AG20443 (cell line): ENCODE data around the gene LRFN5.
"Not testable (repeated sequence)": the region's sequence is repeated elsewhere in the genome, so short reads cannot be mapped to it uniquely, and the experiment has no call there.

Experiments used
- DNase-seq: peaks from one replicate; pipeline ENCODE4 v3.0.0; 2012; ENCODE audit warnings: low spot score, mixed read lengths

Gene LRFN5

GRCh38 chr14:41606532-41607303 is at the start of gene LRFN5:
TSS of gene LRFN5 (plus strand) at chr14:41606876.
- peak; percentile 69 for DNase-seq

- DNase-seq, result no peak
These were observed 48.2 kb upstream of the LRFN5 start for GRCh38 chr14:41558490-41558889.

DNA sequence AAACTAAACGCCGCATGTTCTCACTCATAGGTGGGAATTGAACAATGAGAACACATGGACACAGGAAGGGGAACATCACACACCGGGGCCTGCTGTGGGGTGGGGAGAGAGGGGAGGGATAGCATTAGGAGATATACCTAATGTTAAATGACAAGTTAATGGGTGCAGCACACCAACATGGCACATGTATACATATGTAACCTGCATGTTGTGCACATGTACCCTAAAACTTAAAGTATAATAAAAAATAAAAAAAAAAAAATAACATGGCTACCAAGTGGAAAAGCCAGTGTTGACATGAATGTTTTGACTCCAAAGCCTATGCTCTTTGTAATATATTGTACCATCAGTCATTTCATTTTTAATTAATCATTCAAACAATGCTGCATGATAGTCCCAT is 39.8 kb upstream of the LRFN5 start:
- DNase-seq, result not testable (repeated sequence)

GRCh38 chr14:41568979-41569378 is 37.7 kb upstream of the LRFN5 start:
- no peak for DNase-seq

- no peak for DNase-seq
These were observed 36.1 kb upstream of the LRFN5 start for GRCh38 chr14:41570415-41571155.

DNA sequence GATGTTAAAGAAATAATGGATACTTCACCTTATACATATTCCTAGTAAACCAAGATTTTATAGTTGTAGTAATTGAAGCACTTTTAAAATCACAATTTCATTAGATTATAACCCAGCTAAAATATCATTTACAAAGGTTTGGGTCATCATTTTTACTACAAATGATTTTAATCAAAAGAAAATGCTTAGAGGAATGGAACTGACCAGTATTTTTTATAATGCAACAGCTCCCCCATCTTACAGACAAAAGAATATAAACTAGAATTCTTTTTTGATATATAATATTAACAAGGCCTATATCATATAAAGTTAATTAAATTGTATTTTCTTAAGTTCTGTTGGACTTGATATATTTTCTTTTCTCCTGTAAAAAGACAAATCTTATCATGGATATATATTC is 20.4 kb upstream of the LRFN5 start:
- no peak for DNase-seq

DNA sequence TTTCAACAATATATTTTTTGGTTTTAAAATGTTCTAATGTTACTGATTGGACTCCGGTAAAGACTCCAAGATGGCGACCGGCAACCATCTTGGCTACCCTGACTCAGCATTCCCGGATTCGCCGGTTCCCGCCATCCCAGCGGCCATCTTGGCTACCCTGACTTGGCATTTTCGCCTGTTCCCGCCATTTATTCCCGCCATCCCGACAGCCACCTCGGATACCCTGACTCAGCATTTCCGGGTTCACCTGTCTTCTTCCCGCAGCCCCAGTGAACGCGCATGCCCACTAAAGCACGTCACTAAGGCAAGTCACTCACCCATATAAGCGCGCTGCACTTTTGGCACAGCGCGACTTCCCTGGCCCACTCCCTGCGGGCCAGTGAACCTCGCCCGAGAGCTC is 9.0 kb upstream of the LRFN5 start:
- no peak for DNase-seq

DNA sequence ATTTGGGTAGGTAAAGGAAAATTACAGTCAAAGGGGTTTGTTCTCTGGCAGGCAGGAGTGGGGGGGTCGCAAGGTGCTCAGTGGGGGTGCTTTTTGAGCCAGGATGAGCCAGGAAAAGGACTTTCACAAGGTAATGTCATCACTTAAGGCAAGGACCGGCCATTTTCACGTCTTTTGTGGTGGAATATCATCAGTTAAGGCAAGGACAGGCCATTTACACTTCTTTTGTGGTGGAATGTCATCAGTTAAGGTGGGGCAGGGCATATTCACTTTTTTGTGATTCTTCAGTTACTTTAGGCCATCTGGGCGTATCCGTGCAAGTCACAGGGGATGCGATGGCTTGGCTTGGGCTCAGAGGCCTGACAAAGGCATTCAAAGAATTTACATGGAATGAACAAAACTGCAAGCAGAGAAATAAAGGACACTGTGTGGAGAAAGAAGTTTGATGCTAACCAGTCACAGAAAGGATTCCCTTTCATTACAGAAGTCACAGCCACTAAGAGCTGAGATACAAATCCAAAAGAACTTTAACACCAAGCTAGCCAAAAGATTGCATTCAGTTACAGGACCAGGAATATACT is 6.8 kb upstream of the LRFN5 start:
- not testable (repeated sequence) for DNase-seq

- DNase-seq, result peak; percentile 66
These were observed 1.8 kb upstream of the LRFN5 start for GRCh38 chr14:41604721-41605531.

DNA sequence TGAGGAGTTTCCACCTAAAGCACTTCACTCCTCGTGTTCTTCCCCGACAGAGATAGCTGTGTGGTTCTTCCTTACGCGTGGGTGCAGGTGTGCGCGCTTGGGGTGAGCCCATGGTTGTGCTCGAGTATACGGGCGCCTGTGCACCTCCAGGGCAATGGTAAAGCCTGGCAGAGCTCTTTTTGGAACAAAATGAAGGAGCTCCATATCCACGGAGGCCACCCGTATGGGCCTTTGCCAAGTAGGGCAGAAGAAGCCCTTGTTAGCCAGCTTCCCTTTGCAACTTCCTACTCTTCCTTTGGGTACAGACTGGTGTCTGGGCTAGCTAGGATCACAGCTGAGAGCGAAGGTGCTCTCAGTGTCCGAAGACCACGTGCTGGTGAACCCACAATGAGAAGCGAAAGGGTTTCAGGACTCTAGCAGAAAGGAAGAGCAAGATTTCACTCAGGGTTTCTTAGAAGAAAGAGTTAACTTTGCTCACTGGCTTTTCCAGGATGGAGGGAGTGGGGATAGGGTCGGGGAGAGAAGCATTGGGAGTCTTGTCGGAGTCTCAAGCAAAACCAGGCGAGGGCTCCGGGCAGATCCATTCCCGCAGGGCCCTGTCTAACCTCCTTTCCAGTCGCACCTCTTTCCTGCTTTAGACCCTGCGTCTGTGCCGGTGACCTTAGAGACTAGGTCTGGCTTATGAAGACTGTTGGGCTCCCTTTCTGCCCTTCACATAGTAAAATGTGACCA is 960 bp upstream of the LRFN5 start:
- peak; percentile 20 for DNase-seq

DNA sequence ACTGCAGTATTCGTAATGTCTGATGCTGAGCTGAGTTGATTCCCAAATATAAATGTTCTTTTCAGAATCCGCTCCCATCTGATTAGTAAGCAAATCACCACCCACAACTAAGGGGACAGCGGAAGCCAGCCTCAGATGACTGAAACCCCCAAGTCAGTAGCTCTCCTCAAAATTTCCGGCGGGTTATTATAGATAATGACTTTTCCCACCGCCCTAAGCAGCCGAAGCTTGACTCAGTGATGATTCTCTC is 469 bp upstream of the LRFN5 start:
- no peak for DNase-seq

DNA sequence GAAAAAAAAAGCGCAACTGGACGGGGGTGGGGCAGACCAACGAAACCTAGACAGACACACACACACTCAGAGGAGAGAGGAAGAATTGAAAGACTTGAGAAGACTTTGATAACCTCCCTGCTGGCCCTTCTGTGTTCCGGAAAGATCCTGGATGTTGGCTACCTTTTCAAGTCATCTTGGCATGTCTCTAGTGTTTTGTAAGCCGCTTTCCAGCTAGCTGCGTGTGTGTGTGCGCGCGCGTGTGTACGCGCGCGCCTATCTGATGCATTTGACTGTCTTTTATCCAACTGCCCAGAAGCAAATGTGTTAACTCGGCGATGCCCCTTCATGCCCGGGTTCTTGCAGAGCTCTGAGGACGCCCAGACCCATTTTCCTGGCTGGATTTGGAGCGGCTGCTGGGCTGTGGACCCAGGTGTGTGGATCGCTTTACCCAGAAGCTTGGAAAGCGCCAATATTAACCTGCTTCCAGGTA is 664 bp downstream of the LRFN5 start:
- DNase-seq, result no peak

DNA sequence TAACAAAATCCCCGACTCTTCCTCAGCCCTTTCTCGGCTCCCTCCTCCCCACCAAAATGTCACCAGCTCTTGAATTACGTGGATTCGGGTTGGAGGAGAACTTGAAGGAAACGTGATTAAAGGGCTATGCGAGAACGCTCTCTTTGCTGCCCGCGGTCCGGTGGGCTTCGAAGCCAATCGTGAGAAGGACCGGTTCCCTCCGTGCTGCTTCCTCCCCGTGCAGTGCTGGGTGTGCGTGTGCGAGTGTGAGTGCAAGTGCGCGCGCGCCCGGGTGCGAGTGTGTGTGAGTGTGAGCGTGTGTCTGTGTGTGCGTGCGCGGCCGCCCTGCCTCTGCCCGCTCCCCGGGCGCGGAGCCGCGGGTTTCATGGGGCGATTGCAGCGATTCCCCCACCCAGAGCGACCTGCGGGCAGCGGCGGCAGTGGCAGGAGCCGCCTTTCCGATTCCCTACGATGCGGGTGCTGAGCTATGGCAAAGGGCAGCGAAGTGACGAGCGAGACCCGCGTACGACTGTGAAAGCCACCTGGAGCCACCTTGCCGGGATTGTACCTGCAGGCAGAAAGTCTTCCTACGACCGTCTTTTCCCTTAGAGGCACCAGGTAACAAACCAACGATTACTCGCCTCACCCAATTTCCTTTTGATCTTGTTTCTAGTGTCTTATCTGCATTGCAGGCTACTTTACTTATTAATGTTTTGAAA is 1.4 kb downstream of the LRFN5 start:
- DNase-seq, result peak; percentile 11

DNA sequence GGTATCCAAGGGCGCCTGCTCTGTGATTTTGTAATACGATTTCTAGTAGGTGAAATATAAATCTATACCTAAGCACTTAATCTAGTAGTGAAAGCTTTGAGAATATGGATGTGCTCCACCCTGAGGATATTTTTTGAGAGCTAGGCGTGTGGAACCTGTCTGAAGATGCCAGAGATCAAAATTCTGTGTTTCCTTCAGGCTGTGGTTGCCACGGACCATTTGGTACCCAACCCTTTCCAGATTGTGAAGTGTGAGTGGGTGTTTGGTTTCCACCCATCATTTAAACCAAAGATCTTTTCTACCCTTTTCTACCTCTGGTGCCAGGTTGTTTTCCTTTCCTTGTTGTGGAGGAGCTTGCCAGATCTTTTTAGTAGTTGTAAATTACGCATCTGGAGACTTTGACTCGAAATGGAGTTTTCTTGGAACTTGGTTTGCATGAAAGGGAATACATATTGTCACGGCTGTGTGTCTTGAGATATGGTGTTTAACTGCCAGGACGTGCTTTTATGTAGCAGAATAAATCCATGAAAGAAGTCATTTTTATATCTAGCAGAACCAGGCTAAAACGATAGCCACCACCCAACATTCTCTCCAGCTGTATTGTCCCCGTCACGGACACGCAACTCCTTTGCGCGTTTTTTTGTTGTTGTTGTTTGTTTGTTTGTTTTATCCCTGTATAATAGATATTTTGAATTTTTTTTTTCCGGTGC is 2.2 kb downstream of the LRFN5 start:
- no peak for DNase-seq

DNA sequence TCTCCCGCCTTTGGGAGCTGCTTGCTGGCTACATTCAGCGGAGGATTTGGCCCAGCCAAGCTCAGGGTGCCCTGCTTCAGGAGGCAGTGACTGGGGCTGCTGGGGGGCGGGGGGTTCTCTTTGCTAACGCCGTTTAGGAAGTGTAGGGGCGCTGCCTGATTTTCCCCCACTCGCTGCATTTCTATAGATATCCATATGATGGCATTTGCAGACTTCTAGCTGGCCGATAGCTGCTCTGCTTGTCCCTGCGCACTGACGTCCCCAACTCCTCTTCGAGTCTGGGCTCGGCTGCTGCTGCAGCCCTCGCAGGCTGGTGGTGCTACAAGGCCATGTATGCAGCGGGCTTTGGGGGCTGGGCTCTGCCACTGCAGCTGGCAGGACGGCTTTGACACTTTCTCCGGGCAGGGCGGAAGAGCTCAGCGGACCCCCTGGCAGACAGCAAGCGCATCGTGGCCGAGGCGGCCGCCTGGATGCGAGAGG is 3.1 kb downstream of the LRFN5 start:
- peak; percentile 45 for DNase-seq

DNA sequence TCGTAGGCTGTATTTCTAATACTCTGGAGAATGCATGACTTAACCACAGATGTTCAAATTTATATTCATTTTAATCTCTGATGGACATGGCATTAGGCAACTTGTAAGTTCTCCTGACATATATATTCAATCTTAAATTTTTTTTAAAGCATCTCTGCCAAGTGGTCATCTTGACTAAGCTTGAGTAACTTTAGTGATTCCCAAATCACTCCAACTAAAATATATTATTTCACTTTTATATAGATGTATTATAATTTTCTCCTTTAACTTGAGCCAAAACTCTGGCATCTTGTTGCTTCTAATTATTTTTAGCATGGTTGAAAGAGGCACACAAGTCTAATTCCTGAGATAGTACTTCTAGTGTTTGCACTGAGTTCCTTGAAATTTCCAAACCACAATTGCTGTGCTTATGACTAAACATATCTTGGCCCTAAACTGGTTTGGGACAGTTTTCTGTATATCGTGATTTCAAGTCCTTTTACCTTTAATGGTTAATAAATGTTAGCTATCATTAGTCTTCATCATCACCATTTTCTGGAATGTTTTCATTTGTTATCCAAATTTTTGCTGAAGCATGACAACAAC is 8.4 kb downstream of the LRFN5 start:
- DNase-seq, result no peak

DNA sequence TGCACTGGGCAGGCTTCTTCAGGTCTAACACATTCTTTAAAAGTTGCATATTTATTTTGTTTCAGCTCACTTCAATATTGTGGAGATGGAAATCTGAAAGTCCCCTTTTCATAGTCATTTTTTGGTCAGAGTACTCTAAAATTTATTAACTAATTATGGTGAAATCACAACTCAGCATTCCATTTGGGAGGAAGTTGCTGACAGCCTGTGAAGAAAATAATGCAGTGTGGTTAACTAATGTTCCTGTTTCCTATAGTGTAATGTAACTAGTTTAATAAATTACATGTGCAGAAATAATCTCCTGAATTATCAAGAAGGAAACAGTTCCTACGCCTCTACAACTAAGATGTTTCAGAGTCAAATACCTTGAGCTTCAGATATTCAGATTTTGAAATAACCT is 17.1 kb downstream of the LRFN5 start:
- no peak for DNase-seq

DNA sequence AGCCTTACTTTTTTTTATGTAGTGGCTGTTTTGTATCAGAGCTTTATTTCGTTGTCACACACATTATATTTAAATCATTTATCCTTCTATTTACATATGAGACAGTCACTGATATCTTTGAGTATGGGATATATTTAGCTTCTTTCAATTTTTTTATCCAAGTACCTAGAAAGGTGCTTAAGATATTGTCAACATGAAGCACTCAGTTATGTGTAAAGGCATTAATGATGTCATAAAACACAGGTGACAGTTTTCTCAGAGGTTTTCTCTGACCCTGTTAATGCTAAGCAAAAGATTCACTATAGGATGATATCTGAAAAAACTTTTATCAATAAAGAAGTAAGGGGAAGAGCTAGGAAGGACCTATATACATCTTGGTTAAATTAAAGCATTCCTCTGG is 23.2 kb downstream of the LRFN5 start:
- no peak for DNase-seq

- DNase-seq, result no peak
These were observed 27.6 kb downstream of the LRFN5 start for GRCh38 chr14:41634286-41634685.
